IMR-90 (cell line): ENCODE measurements around the gene UBR7. TPM values are rescaled to one million over a fixed set of nuclear protein-coding genes. Genes with fewer than 3 reads are reported as not detected.

Experiments used
- ATAC-seq: fragments of 200-7000 bp; cut with Tn5 transposase; 2 replicates; pipeline ENCODE4 v1.9.1; 2020; ENCODE audit warnings: low read depth, mild to moderate bottlenecking, moderate library complexity
- BruUV-seq: library from RNA; stranded (reverse); fragments of 400-500 nt; replicated peaks from 2 replicates; lab custom pipeline; 2021; lab: Mats Ljungman, UMichigan
- CTCF ChIA-PET: fragments of 300-600 bp; formaldehyde crosslinking; extraction: SDS; loops from one replicate; lab custom pipeline; 2021; ENCODE audit warnings: antibody characterized with exemption; lab: Yijun Ruan, JAX
- POLR2A ChIA-PET: fragments of 300-600 bp; sonication (Branson Sonifier 250); formaldehyde crosslinking; loops from one replicate; lab custom pipeline; 2022; ENCODE audit warnings: antibody characterized with exemption; ENCODE audit not compliant: unreplicated experiment; lab: Charles Lee
- DNase-seq: peaks from one replicate; pipeline ENCODE4 v3.0.0; 2013
- H2AFZ ChIP-seq: replicated peaks from 2 replicates; pipeline ENCODE3; 2013; ENCODE audit warnings: low read length, mild to moderate bottlenecking; ENCODE audit not compliant: poor library complexity
- H2AK5ac ChIP-seq: 2 replicates; pipeline ENCODE4 v1.6.1; 2013; ENCODE audit warnings: low read depth, low read length, inconsistent platforms
- H2AK9ac ChIP-seq: replicated peaks from 2 replicates; pipeline ENCODE3; 2013; ENCODE audit warnings: mild to moderate bottlenecking, low read depth, low read length, moderate library complexity; ENCODE audit not compliant: poor library complexity
- H2BK120ac ChIP-seq: 2 replicates; pipeline ENCODE4 v1.6.1; 2013; ENCODE audit warnings: low read depth, low read length, inconsistent platforms
- H2BK15ac ChIP-seq: 3 replicates; pipeline ENCODE4 v1.6.1; 2013; ENCODE audit warnings: low read depth, low read length, inconsistent platforms
- H2BK20ac ChIP-seq: 2 replicates; pipeline ENCODE4 v1.6.1; 2013; ENCODE audit warnings: low read depth, mild to moderate bottlenecking, inconsistent platforms, low read length, moderate library complexity
- H2BK5ac ChIP-seq: 2 replicates; pipeline ENCODE4 v1.6.1; 2013; ENCODE audit warnings: mild to moderate bottlenecking, low read depth, low read length, inconsistent platforms; ENCODE audit not compliant: poor library complexity, severe bottlenecking
- H3K14ac ChIP-seq: replicated peaks from 2 replicates; pipeline ENCODE4 v1.6.1; 2013; ENCODE audit warnings: low read depth, low read length, inconsistent platforms
- H3K18ac ChIP-seq: 2 replicates; pipeline ENCODE4 v1.6.1; 2013; ENCODE audit warnings: low read depth, low read length, control low read depth
- H3K23ac ChIP-seq: 2 replicates; pipeline ENCODE4 v1.6.1; 2013; ENCODE audit warnings: low read depth, low read length, inconsistent platforms
- H3K27ac ChIP-seq: 2 replicates; pipeline ENCODE4 v1.5.1; 2013; ENCODE audit warnings: mild to moderate bottlenecking, control low read depth, low read length; ENCODE audit not compliant: insufficient read depth
- H3K27me3 ChIP-seq: 2 replicates; pipeline ENCODE4 v1.6.1; 2013; ENCODE audit warnings: low read length; ENCODE audit not compliant: control insufficient read depth, insufficient read depth
- H3K36me3 ChIP-seq: 2 replicates; pipeline ENCODE4 v1.6.1; 2013; ENCODE audit warnings: low read length, mixed read lengths; ENCODE audit not compliant: control insufficient read depth, insufficient read depth
- H3K4ac ChIP-seq: 2 replicates; pipeline ENCODE4 v1.6.1; 2013; ENCODE audit warnings: low read depth, low read length, inconsistent platforms
- H3K4me1 ChIP-seq: 2 replicates; pipeline ENCODE4 v1.6.1; 2013; ENCODE audit warnings: low read length, mixed read lengths; ENCODE audit not compliant: control insufficient read depth, insufficient read depth
- H3K4me2 ChIP-seq: 2 replicates; pipeline ENCODE4 v1.6.1; 2013; ENCODE audit warnings: low read depth, mild to moderate bottlenecking, control low read depth, low read length, moderate library complexity
- H3K4me3 ChIP-seq: 2 replicates; pipeline ENCODE4 v1.5.1; 2013; ENCODE audit warnings: low read depth, mild to moderate bottlenecking, control low read depth, low read length, moderate library complexity; ENCODE audit not compliant: insufficient read depth
- H3K56ac ChIP-seq: 2 replicates; pipeline ENCODE4 v1.6.1; 2013; ENCODE audit warnings: low read length, inconsistent platforms; ENCODE audit not compliant: insufficient read depth; ENCODE audit errors: extremely low read depth
- H3K79me1 ChIP-seq, 2 experiments: 2 replicates each; pipeline ENCODE4 v1.6.1; 2013; ENCODE audit warnings: low read length in 2 of 2, inconsistent platforms in 1 of 2, low read depth in 1 of 2
- H3K9ac ChIP-seq: 2 replicates; pipeline ENCODE4 v1.6.1; 2013; ENCODE audit warnings: low read depth, low read length, control low read depth
- H3K9me1 ChIP-seq: 2 replicates; pipeline ENCODE4 v1.6.1; 2013; ENCODE audit warnings: low read length, inconsistent platforms; ENCODE audit not compliant: insufficient read depth
- H3K9me3 ChIP-seq: 2 replicates; pipeline ENCODE4 v1.6.1; 2013; ENCODE audit warnings: low read length; ENCODE audit not compliant: control insufficient read depth, insufficient read depth
- H4K20me1 ChIP-seq: 2 replicates; pipeline ENCODE4 v1.6.1; 2013; ENCODE audit warnings: low read length, inconsistent platforms; ENCODE audit not compliant: insufficient read depth
- H4K5ac ChIP-seq: 2 replicates; pipeline ENCODE4 v1.6.1; 2013; ENCODE audit warnings: mild to moderate bottlenecking, low read depth, low read length, control low read depth
- H4K8ac ChIP-seq, 2 experiments: 2 replicates each; pipeline ENCODE4 v1.6.1; 2013; ENCODE audit warnings: low read depth in 2 of 2, low read length in 2 of 2, control low read depth in 1 of 2, inconsistent platforms in 1 of 2
- H4K91ac ChIP-seq: 2 replicates; pipeline ENCODE4 v1.6.1; 2013; ENCODE audit warnings: low read depth, low read length, inconsistent platforms; ENCODE audit not compliant: insufficient read depth
- BHLHE40 ChIP-seq: fragments of 150-350 bp; IDR thresholded peaks from 2 replicates; pipeline ENCODE4 v1.6.1; 2016; ENCODE audit warnings: mild to moderate bottlenecking, low read depth, low read length
- ELK1 ChIP-seq: fragments of 150-350 bp; IDR thresholded peaks from 2 replicates; pipeline ENCODE4 v1.6.1; 2016; ENCODE audit warnings: low read depth, mild to moderate bottlenecking, low read length, moderate library complexity, borderline replicate concordance
- FOS ChIP-seq: fragments of 150-350 bp; IDR thresholded peaks from 2 replicates; pipeline ENCODE4 v1.6.1; 2016; ENCODE audit warnings: low read depth, low read length
- RAD21 ChIP-seq: IDR thresholded peaks from 2 replicates; pipeline ENCODE4 v1.6.1; 2012; ENCODE audit warnings: low read length, improper control_type of control experiment
- WGBS, 2 experiments: methylation state at CpG; one replicate each; pipeline versions ENCODE4 v1.1.5 to v1.1.7; 2013; ENCODE audit warnings: missing lambda C conversion rate in 2 of 2; ENCODE audit not compliant: insufficient read length in 1 of 2; ENCODE audit errors: extremely low coverage in 2 of 2; 5-methylcytosine and 5-hydroxymethylcytosine counted together
- dilution Hi-C: fragments of 300-500 bp; cut with HindIII; formaldehyde crosslinking; loops from one replicate; pipeline ENCODE4 v1.14.3; 2018; ENCODE audit warnings: low sequenced_read_pairs; ENCODE audit not compliant: unreplicated experiment
- in situ Hi-C: fragments of 300-500 bp; cut with MboI; formaldehyde crosslinking; loops from 3 replicates; pipeline ENCODE4 v1.14.3; 2019; ENCODE audit warnings: low sequenced_read_pairs, inconsistent platforms, mixed read lengths
- intact Hi-C: fragments of 100-400 bp; cut with micrococcal nuclease; formaldehyde crosslinking; loops from 2 replicates; pipeline ENCODE4 v1.10.0; 2022
- polyA plus RNA-seq, 3 experiments: library from polyadenylated mRNA; depleted of rRNA; stranded (reverse); fragments of >200 nt; gene quantifications; 2 replicates each; pipeline ENCODE4 v1.2.3, GENCODE V29; 2012; ENCODE audit warnings: low replicate concordance in 1 of 3
- total RNA-seq: library from RNA; depleted of rRNA; stranded (reverse); fragments of >200 nt; gene quantifications from 2 replicates; pipeline ENCODE4 v1.2.3, GENCODE V29; 2012
- TF ChIP-seq, protein P1 (sequence below): conservative IDR thresholded peaks from 2 replicates; pipeline ENCODE4 v1.5.1; 2012; ENCODE audit warnings: mild to moderate bottlenecking, low read depth, low read length, improper control_type of control experiment

The UBR7 gene
- total and polyA plus RNA-seq, 2 of the 4 experiments (the other 2 are of a cell fraction) = 24.2 to 29.4 TPM

- peak overlapping the region; percentile 76 for H4K91ac ChIP-seq
- peak; percentile 97 for ATAC-seq
- H3K27me3 ChIP-seq = no peaks in the 10 kb centered on the region
- peaks cover 21% of the 10 kb centered on the region for H3K36me3 ChIP-seq
- H3K27ac ChIP-seq = peak overlapping the region; percentile 45
- H2AK5ac ChIP-seq = peak overlapping the region; percentile 82; the same call in 1 of the 2 replicates
- peaks cover 5% of the 10 kb centered on the region; the same call in 1 of the 2 replicates for H4K20me1 ChIP-seq
- peak; percentile 89 for DNase-seq
- H2BK5ac ChIP-seq = peak overlapping the region; percentile 78
- H4K8ac ChIP-seq = peak overlapping the region in 1 of 2 experiments; percentile 44; a peak in 1 of 4 replicates
- in situ Hi-C loops (no loop called here), intact Hi-C loops (loop anchor here (1.0 kb wide), 1 partner anchor 92 kb away; no protein-coding TSS in a partner anchor), dilution Hi-C loops (no loop called here)
- peak overlapping the region; percentile 62 for H3K4ac ChIP-seq
- H2BK120ac ChIP-seq = peak overlapping the region; percentile 65
- no peak overlapping the region for H3K9ac ChIP-seq
- H2AFZ ChIP-seq = no peak overlapping the region
- peak overlapping the region; percentile 10; the same call in 1 of the 2 replicates for H3K14ac ChIP-seq
- H4K5ac ChIP-seq = no peak overlapping the region
- POLR2A ChIA-PET = no interaction called here
- H3K23ac ChIP-seq = peak overlapping the region; percentile 35
- H3K4me1 ChIP-seq = peaks cover 18% of the 10 kb centered on the region
- 71% methylated on average over 15 of the region's 25 CpGs; no CpG with 5 or more reads in 1 of the 2 experiments for WGBS, 2 experiments
- H3K9me3 ChIP-seq = no peaks in the 10 kb centered on the region
- no peak for TF ChIP-seq RAD21
- TF ChIP-seq FOS = peak; percentile 68
- TF ChIP-seq, protein P1, sequence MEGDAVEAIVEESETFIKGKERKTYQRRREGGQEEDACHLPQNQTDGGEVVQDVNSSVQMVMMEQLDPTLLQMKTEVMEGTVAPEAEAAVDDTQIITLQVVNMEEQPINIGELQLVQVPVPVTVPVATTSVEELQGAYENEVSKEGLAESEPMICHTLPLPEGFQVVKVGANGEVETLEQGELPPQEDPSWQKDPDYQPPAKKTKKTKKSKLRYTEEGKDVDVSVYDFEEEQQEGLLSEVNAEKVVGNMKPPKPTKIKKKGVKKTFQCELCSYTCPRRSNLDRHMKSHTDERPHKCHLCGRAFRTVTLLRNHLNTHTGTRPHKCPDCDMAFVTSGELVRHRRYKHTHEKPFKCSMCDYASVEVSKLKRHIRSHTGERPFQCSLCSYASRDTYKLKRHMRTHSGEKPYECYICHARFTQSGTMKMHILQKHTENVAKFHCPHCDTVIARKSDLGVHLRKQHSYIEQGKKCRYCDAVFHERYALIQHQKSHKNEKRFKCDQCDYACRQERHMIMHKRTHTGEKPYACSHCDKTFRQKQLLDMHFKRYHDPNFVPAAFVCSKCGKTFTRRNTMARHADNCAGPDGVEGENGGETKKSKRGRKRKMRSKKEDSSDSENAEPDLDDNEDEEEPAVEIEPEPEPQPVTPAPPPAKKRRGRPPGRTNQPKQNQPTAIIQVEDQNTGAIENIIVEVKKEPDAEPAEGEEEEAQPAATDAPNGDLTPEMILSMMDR = no peak
- no peak for TF ChIP-seq BHLHE40
- no peak for TF ChIP-seq ELK1
- CTCF ChIA-PET = interaction anchor here (0.6 kb wide), 1 partner anchor 57 kb away, joined by 3 read pairs; no protein-coding TSS in a partner anchor
- H3K56ac ChIP-seq = no peak overlapping the region
- H2AK9ac ChIP-seq = no peak overlapping the region
- H3K79me1 ChIP-seq = peaks cover 8 to 31% of the 10 kb centered on the region in 2 experiments; a peak in 3 of 4 replicates
- H3K4me3 ChIP-seq = no peak overlapping the region
- peak overlapping the region; percentile 58 for H3K4me2 ChIP-seq
- peak overlapping the region; percentile 64 for H3K18ac ChIP-seq
- BruUV-seq = no TSS peak
- peak overlapping the region; percentile 78 for H2BK20ac ChIP-seq
- peaks cover 8% of the 10 kb centered on the region; the same call in 1 of the 2 replicates for H3K9me1 ChIP-seq
- peak overlapping the region; percentile 81; the same call in 1 of the 3 replicates for H2BK15ac ChIP-seq
These were observed 33.0 kb downstream of the UBR7 start for GRCh38 chr14:93239869-93240677.
